CD14-positive monocyte (primary cell): ENCODE data around the gene THNSL1. TPM values are rescaled to one million over a fixed set of nuclear protein-coding genes. Genes with fewer than 3 reads are reported as not detected.

Experiments
- DNase-seq, 3 donors: peaks; one replicate each; pipeline ENCODE4 v3.0.0-alpha.2; 2011 to 2022
- H2AFZ ChIP-seq: 2 replicates; pipeline ENCODE4 v1.6.0; 2012; ENCODE audit warnings: mild to moderate bottlenecking, low read depth, low read length, inconsistent platforms; ENCODE audit not compliant: insufficient read depth, poor library complexity, severe bottlenecking
- H3K27ac ChIP-seq, 2 donors: 1 replicate in 1 of 2; 2 replicates in 1 of 2; pipeline ENCODE4 v1.5.1; 2012 to 2013; ENCODE audit warnings: low read length in 2 of 2, control low read depth in 1 of 2, inconsistent platforms in 1 of 2, low read depth in 1 of 2, mild to moderate bottlenecking in 1 of 2
- H3K27me3 ChIP-seq, 2 donors: one replicate each; pipeline versions ENCODE4 v1.6.0 to v1.6.1; 2011 to 2013; ENCODE audit warnings: low read length in 2 of 2; ENCODE audit not compliant: control insufficient read depth in 2 of 2, insufficient read depth in 2 of 2
- H3K36me3 ChIP-seq, 2 donors: replicated peaks in 1 of 2; 1 replicate in 1 of 2; 2 replicates in 1 of 2; pipeline versions ENCODE4 v1.5.1 to v1.6.1; 2012 to 2013; ENCODE audit warnings: low read length in 2 of 2, control low read depth in 1 of 2, inconsistent platforms in 1 of 2, mild to moderate bottlenecking in 1 of 2; ENCODE audit not compliant: insufficient read depth in 2 of 2, control insufficient read depth in 1 of 2
- H3K4me1 ChIP-seq, 2 donors: 1 replicate in 1 of 2; 2 replicates in 1 of 2; pipeline versions ENCODE4 v1.5.1 to v1.6.1; 2012 to 2013; ENCODE audit warnings: low read length in 2 of 2, control low read depth in 1 of 2, inconsistent platforms in 1 of 2, mild to moderate bottlenecking in 1 of 2, moderate library complexity in 1 of 2; ENCODE audit not compliant: insufficient read depth in 2 of 2, control insufficient read depth in 1 of 2
- H3K4me2 ChIP-seq: replicated peaks from 2 replicates; pipeline ENCODE3; 2012; ENCODE audit warnings: low read length, moderate library complexity, mild to moderate bottlenecking; ENCODE audit not compliant: poor library complexity, severe bottlenecking; ENCODE audit errors: extremely low read depth
- H3K4me3 ChIP-seq, 3 experiments: fragments of 200-600 bp in 1 of 3; sonication (generic) in 1 of 3; replicated peaks in 1 of 3; 1 replicate in 2 of 3; 2 replicates in 1 of 3; pipeline ENCODE4 v1.5.1; 2011 to 2013; ENCODE audit warnings: low read length in 3 of 3, mild to moderate bottlenecking in 3 of 3, control low read depth in 2 of 3, low read depth in 2 of 3, inconsistent platforms in 1 of 3, moderate library complexity in 1 of 3
- H3K79me2 ChIP-seq: 2 replicates; pipeline ENCODE4 v1.6.0; 2012; ENCODE audit warnings: mild to moderate bottlenecking, control low read depth, inconsistent platforms, low read length, moderate library complexity; ENCODE audit not compliant: insufficient read depth
- H3K9ac ChIP-seq: 2 replicates; pipeline ENCODE4 v1.6.0; 2017; ENCODE audit warnings: low read length, mild to moderate bottlenecking; ENCODE audit not compliant: insufficient read depth, poor library complexity, severe bottlenecking
- H3K9me3 ChIP-seq, 2 donors: replicated peaks in 1 of 2; 1 replicate in 1 of 2; 2 replicates in 1 of 2; pipeline versions ENCODE4 v1.5.1 to v1.6.1; 2012 to 2013; ENCODE audit warnings: low read length in 2 of 2, control low read depth in 1 of 2; ENCODE audit not compliant: control insufficient read depth in 1 of 2, insufficient read depth in 1 of 2
- H4K20me1 ChIP-seq: 2 replicates; pipeline ENCODE4 v1.6.0; 2012; ENCODE audit warnings: mild to moderate bottlenecking, low read length, control low read depth, moderate library complexity; ENCODE audit not compliant: insufficient read depth
- H3K27ac Mint-ChIP-seq, 7 donors: one replicate each; pipeline ENCODE4 v1.8.0; 2020; ENCODE audit warnings: mild to moderate bottlenecking in 7 of 7, mixed read lengths in 7 of 7, moderate library complexity in 6 of 7, inconsistent platforms in 2 of 7
- H3K27me3 Mint-ChIP-seq, 3 donors: one replicate each; pipeline ENCODE4 v1.8.0; 2021 to 2022; ENCODE audit warnings: low read depth in 3 of 3, mild to moderate bottlenecking in 3 of 3, mixed read lengths in 3 of 3, moderate library complexity in 3 of 3, inconsistent platforms in 1 of 3
- H3K36me3 Mint-ChIP-seq, 2 donors: one replicate each; pipeline ENCODE4 v1.8.0; 2020; ENCODE audit warnings: mixed read lengths in 2 of 2, inconsistent platforms in 1 of 2, mild to moderate bottlenecking in 1 of 2
- H3K4me1 Mint-ChIP-seq: one replicate; pipeline ENCODE4 v1.8.0; 2020; ENCODE audit warnings: mild to moderate bottlenecking, mixed read lengths
- H3K4me3 Mint-ChIP-seq, 2 donors: one replicate each; pipeline ENCODE4 v1.8.0; 2020; ENCODE audit warnings: mild to moderate bottlenecking in 2 of 2, mixed read lengths in 2 of 2, moderate library complexity in 1 of 2
- H3K9me3 Mint-ChIP-seq, 7 donors: one replicate each; pipeline ENCODE4 v1.8.0; 2020 to 2022; ENCODE audit warnings: mixed read lengths in 7 of 7, mild to moderate bottlenecking in 6 of 7, moderate library complexity in 6 of 7, inconsistent platforms in 2 of 7
- CTCF ChIP-seq: fragments of 200-600 bp; IDR thresholded peaks from one replicate; pipeline ENCODE4 v1.8.0; 2022; ENCODE audit warnings: antibody characterized with exemption, mild to moderate bottlenecking
- WGBS: methylation state at CpG from one replicate; pipeline ENCODE4 v1.1.5; 2013; ENCODE audit warnings: missing lambda C conversion rate; ENCODE audit not compliant: insufficient coverage; 5-methylcytosine and 5-hydroxymethylcytosine counted together
- intact Hi-C, 2 donors: fragments of 100-400 bp; cut with micrococcal nuclease; formaldehyde crosslinking; loops; one replicate each; pipeline versions ENCODE4 v1.15.0 to v1.15.1; 2023
- polyA plus RNA-seq, 3 donors: library from polyadenylated mRNA; depleted of rRNA in 1 of 3; unstranded in 2 of 3; stranded (reverse) in 1 of 3; fragments of 300-500 nt in 2 of 3; fragments of >200 nt in 1 of 3; fragmentation: Illumina TruSeq in 2 of 3; gene quantifications; 1 replicate in 2 of 3; 2 replicates in 1 of 3; pipeline ENCODE4 v1.2.3, GENCODE V29; 2012 to 2021

The THNSL1 gene
- polyA plus RNA-seq, 3 donors: 0.03 to 0.13 TPM; not detected in 1

GRCh38 chr10:25071227-25071626 is 54.8 kb downstream of the THNSL1 start:
- H3K4me1 Mint-ChIP-seq: no peaks in the 10 kb centered on the region
- Histone ChIP-seq H3K27ac (no peak overlapping the region), H2AFZ (no peak overlapping the region), H4K20me1 (no peaks in the 10 kb centered on the region), H3K27me3 (no peaks in the 10 kb centered on the region), H3K4me3 (no peak overlapping the region), H3K4me1 (no peaks in the 10 kb centered on the region), H3K79me2 (no peaks in the 10 kb centered on the region), H3K9me3 (no peaks in the 10 kb centered on the region), H3K36me3 (no peaks in the 10 kb centered on the region), H3K9ac (no peak overlapping the region), H3K4me2 (no peak overlapping the region)
- H3K36me3 Mint-ChIP-seq: no peaks in the 10 kb centered on the region
- no CpG with 5 or more reads among the region's 1 CpG for WGBS
- intact Hi-C loops: no loop called here
- TF ChIP-seq CTCF: no peak
- H3K27ac Mint-ChIP-seq: no peak overlapping the region
- H3K27me3 Mint-ChIP-seq: peaks cover 0 to 2% (median 0%) of the 10 kb centered on the region in 3 donors
- no peak for DNase-seq
- H3K9me3 Mint-ChIP-seq: peaks cover 0 to 5% (median 0%) of the 10 kb centered on the region in 7 donors
- H3K4me3 Mint-ChIP-seq: no peak overlapping the region

GRCh38 chr10:25072786-25073185 is 56.4 kb downstream of the THNSL1 start:
- no peak overlapping the region for H3K4me3 Mint-ChIP-seq
- H3K4me2 ChIP-seq: no peak overlapping the region
- no CpG with 5 or more reads among the region's 2 CpGs for WGBS
- no peaks in the 10 kb centered on the region for H3K4me1 ChIP-seq
- H3K9ac ChIP-seq: no peak overlapping the region
- no peaks in the 10 kb centered on the region for H3K36me3 ChIP-seq
- H2AFZ ChIP-seq: no peak overlapping the region
- no peaks in the 10 kb centered on the region for H3K4me1 Mint-ChIP-seq
- no peaks in the 10 kb centered on the region for H3K27me3 ChIP-seq
- intact Hi-C loops: no loop called here
- H3K27me3 Mint-ChIP-seq: peaks cover 0 to 2% (median 2%) of the 10 kb centered on the region in 3 donors
- no peak for TF ChIP-seq CTCF
- H4K20me1 ChIP-seq: no peaks in the 10 kb centered on the region
- no peak for DNase-seq
- no peaks in the 10 kb centered on the region for H3K9me3 ChIP-seq
- H3K36me3 Mint-ChIP-seq: no peaks in the 10 kb centered on the region
- H3K27ac ChIP-seq: no peak overlapping the region
- no peak overlapping the region for H3K27ac Mint-ChIP-seq
- no peaks in the 10 kb centered on the region for H3K79me2 ChIP-seq
- peaks cover 0 to 3% (median 0%) of the 10 kb centered on the region in 7 donors for H3K9me3 Mint-ChIP-seq
- no peak overlapping the region for H3K4me3 ChIP-seq
